Adrenal gland (tissue), 12 donors: ENCODE measurements around the gene CUL4A. TPM values are rescaled to one million over a fixed set of nuclear protein-coding genes. Genes with fewer than 3 reads are reported as not detected.

Experiments used
- DNase-seq, 7 donors: peaks; one replicate each; pipeline ENCODE4 v3.0.0-alpha.2; 2019 to 2020
- H3K27ac ChIP-seq, 5 donors: fragments of 200-600 bp; sonication (generic) in 4 of 5; 1 replicate in 3 of 5; 2 replicates in 2 of 5; pipeline versions ENCODE4 v1.5.1 to v1.8.0; 2016 to 2020; ENCODE audit warnings: mild to moderate bottlenecking in 1 of 5
- H3K27me3 ChIP-seq: fragments of 200-600 bp; 2 replicates; pipeline ENCODE4 v1.8.0; 2021
- H3K36me3 ChIP-seq, 2 donors: fragments of 200-600 bp; replicated peaks in 1 of 2; 1 replicate in 1 of 2; 2 replicates in 1 of 2; pipeline versions ENCODE4 v1.5.1 to v1.8.0; 2018 to 2022
- H3K4me1 ChIP-seq, 2 donors: fragments of 200-600 bp; replicated peaks in 1 of 2; 1 replicate in 1 of 2; 2 replicates in 1 of 2; pipeline versions ENCODE4 v1.5.1 to v1.8.0; 2018 to 2021
- H3K4me3 ChIP-seq, 4 donors: fragments of 200-600 bp; sonication (generic) in 3 of 4; one replicate each; pipeline ENCODE4 v1.5.1; 2016 to 2018
- H3K9me3 ChIP-seq, 3 donors: fragments of 200-600 bp; sonication (generic) in 1 of 3; replicated peaks in 1 of 3; 1 replicate in 2 of 3; 2 replicates in 1 of 3; pipeline versions ENCODE4 v1.5.1 to v1.8.0; 2016 to 2021
- POLR2A ChIP-seq, 2 donors: fragments of 450-650 bp; IDR thresholded peaks; one replicate each; pipeline ENCODE4 v1.6.1; 2017; ENCODE audit warnings: antibody characterized with exemption in 2 of 2, mild to moderate bottlenecking in 2 of 2, moderate library complexity in 1 of 2
- WGBS, 4 donors: extraction: QIAGEN DNeasy Blood & Tissue Kit in 2 of 4; methylation state at CpG; one replicate each; pipeline versions ENCODE4 v1.1.5 to v1.1.7; 2013 to 2017; 5-methylcytosine and 5-hydroxymethylcytosine counted together
- intact Hi-C, 2 donors: fragments of 100-400 bp; cut with DNase I; formaldehyde crosslinking; loops; one replicate each; pipeline versions ENCODE4 v1.14.1 to v1.15.0; 2022 to 2023
- polyA plus RNA-seq, 3 donors: library from polyadenylated mRNA; stranded (reverse); fragments of 200-250 nt in 2 of 3; fragments of 350-450 nt in 1 of 3; fragmentation: Illumina TruSeq in 1 of 3; extraction: RNeasy Lipid Tissue Mini Kit (QIAGEN cat#74804) in 1 of 3; gene quantifications; one replicate each; pipeline ENCODE4 v1.2.3, GENCODE V29; 2013 to 2014
- total RNA-seq, 9 donors: library from RNA; depleted of rRNA in 4 of 9; stranded (reverse); fragments of >200 nt in 4 of 9; fragments of 120-200 nt in 1 of 9; fragmentation: NEBNext Ultra II Directional in 1 of 9; extraction: Animal tissue kit (Norgen Biotek cat#: 25700) in 1 of 9; gene quantifications; one replicate each; pipeline versions ENCODE4 v1.1.0 to v1.2.4, GENCODE V29; 2013 to 2023
- TF ChIP-seq, protein P1 (sequence below), 6 experiments: fragments of 450-650 bp in 4 of 6; fragments of 200-600 bp in 2 of 6; sonication (generic) in 1 of 6; IDR thresholded peaks; 1 replicate in 5 of 6; 2 replicates in 1 of 6; pipeline versions ENCODE4 v1.5.1 to v1.8.0; 2016 to 2021; ENCODE audit warnings: antibody characterized with exemption in 6 of 6, mild to moderate bottlenecking in 2 of 6, moderate library complexity in 1 of 6
- donor health status: healthy with polysubstance abuse.
- donor health status: Bipolar disorder and iron deficiency.
- donor health status: DM: yes; HTN: yes; CAD: no.
- donor health status: DM: no; HTN: no; CAD: no.
- donor health status: DM: no; HTN: no; CAD: no.
- donor health status: DM: yes; HTN: yes; CAD: no.

CUL4A gene
- total and polyA plus RNA-seq, 12 donors = 27.6 to 90.4 (median 58.7) TPM

DNA sequence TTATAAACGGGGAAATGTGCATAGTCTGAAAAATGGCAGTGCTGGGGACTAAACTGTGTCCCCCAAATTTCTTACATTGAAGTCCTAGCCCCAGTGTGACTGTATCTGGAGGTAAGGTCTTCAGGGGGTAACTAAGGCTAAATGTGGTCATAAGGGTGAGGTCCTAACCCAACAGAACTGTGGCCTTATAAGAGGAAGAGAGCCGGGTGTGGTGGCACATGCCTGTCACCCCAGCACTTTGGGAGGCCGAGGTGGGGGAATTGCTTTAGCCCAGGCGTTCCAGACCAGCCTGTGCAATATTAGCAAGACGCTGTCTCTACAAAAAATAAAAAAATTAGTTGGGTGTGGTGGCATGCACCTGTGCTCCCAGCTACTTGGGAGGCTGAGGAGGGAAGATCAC is 33.1 kb upstream of the CUL4A start:
- H3K4me3 ChIP-seq = no peak overlapping the region
- H3K4me1 ChIP-seq = no peaks in the 10 kb centered on the region
- no peak overlapping the region for H3K27ac ChIP-seq
- WGBS, 4 donors = 44 to 67% (median 62%) methylated on average over 2 to 5 of the region's 5 CpGs
- TF ChIP-seq, protein P1, sequence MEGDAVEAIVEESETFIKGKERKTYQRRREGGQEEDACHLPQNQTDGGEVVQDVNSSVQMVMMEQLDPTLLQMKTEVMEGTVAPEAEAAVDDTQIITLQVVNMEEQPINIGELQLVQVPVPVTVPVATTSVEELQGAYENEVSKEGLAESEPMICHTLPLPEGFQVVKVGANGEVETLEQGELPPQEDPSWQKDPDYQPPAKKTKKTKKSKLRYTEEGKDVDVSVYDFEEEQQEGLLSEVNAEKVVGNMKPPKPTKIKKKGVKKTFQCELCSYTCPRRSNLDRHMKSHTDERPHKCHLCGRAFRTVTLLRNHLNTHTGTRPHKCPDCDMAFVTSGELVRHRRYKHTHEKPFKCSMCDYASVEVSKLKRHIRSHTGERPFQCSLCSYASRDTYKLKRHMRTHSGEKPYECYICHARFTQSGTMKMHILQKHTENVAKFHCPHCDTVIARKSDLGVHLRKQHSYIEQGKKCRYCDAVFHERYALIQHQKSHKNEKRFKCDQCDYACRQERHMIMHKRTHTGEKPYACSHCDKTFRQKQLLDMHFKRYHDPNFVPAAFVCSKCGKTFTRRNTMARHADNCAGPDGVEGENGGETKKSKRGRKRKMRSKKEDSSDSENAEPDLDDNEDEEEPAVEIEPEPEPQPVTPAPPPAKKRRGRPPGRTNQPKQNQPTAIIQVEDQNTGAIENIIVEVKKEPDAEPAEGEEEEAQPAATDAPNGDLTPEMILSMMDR (IDR thresholded peaks at IDR 0.05) = no peak
- TF ChIP-seq POLR2A (IDR thresholded peaks at IDR 0.05) = no peak
- no peaks in the 10 kb centered on the region for H3K27me3 ChIP-seq
- DNase-seq = no peak
- intact Hi-C loops = no loop called here
- peaks cover 0 to 67% of the 10 kb centered on the region in 2 donors for H3K36me3 ChIP-seq
- H3K9me3 ChIP-seq = no peaks in the 10 kb centered on the region

DNA sequence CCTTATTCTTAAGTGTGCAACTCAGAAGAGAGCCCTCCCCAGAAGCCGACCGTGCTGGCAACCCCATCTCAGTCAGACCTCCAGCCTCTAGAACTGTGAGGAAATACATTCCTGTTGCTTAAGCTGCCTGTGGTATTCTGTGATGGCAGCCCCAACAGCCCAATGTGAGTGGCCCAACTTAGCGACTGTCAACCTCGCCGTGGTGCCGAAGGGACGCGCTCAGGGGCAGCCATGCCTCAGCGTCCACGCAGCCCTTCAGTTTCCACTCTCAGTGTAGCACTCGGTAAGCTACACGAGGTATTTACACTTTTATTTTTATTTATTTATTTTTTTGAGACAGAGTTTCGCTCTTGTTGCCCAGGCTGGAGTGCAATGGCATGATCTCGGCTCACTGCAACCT is 32.6 kb upstream of the CUL4A start:
- Histone ChIP-seq H3K4me1 (no peaks in the 10 kb centered on the region), H3K36me3 (peaks cover 0 to 67% of the 10 kb centered on the region in 2 donors), H3K4me3 (no peak overlapping the region), H3K27me3 (no peaks in the 10 kb centered on the region), H3K9me3 (no peaks in the 10 kb centered on the region), H3K27ac (no peak overlapping the region)
- intact Hi-C loops = no loop called here
- 96 to 98% (median 96%) methylated on average over 14 of the region's 14 CpGs for WGBS, 4 donors
- TF ChIP-seq, protein P1 (IDR thresholded peaks at IDR 0.05) = no peak
- TF ChIP-seq POLR2A (IDR thresholded peaks at IDR 0.05) = no peak
- no peak for DNase-seq

DNA sequence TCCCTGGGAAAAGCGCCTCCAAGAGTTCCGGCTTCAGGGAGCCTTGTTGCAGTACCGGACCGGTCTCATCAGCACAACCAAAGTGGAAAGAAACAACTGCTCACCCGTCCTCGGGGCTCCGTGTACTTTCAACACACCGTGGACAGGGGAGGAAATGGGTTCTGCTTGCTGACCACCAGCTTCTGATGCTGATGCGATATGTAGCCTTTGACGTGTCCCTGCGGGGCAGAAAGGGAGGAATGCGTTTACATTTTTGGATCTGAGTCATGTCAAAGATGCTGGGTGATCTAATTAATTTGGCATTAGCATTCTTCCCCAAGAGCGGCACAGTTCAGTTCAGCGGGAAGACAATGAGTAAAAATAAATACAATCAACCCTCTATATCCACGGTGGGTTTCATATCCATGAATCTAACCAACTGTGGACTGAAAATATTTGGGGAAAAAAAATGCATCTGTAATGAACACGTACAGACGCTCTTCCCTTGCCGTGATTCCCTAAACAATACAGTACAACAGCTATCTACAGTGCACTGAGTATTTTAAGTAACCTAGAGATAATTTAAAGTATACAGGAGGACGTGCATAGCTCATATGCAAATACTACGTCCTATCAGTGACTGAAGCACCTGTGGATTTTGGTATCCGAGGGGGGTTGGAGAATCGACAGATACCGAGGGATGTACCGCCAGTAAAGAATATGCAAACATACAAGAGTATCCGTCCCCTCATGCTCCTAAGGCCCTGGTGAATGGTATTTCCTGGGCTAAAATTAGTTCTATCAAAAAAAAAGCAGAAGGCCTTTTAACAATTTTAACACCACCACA is 31.1 kb upstream of the CUL4A start:
- no peak overlapping the region for H3K4me3 ChIP-seq
- H3K36me3 ChIP-seq = peaks cover 0 to 72% of the 10 kb centered on the region in 2 donors
- intact Hi-C loops = no loop called here
- no peak for TF ChIP-seq POLR2A (IDR thresholded peaks at IDR 0.05)
- TF ChIP-seq, protein P1 (IDR thresholded peaks at IDR 0.05) = no peak
- DNase-seq = no peak
- H3K9me3 ChIP-seq = no peaks in the 10 kb centered on the region
- H3K27me3 ChIP-seq = no peaks in the 10 kb centered on the region
- no peaks in the 10 kb centered on the region for H3K4me1 ChIP-seq
- 80 to 91% (median 89%) methylated on average over 21 to 25 of the region's 25 CpGs for WGBS, 4 donors
- H3K27ac ChIP-seq = no peak overlapping the region

DNA sequence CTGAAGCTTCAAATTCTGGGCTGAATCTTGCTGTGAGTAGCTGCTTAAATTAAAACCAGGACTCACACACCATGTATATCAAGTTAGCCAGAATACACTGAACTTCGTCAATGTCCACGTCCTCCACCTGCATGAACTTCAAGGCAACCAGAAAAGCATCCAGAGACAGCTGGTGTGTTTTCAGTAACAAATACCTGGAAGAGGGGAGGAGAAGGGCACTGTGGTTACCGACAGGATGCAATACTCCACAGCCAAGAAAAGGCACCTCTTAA is 30.6 kb upstream of the CUL4A start:
- WGBS, 4 donors = 90 to 100% (median 92%) methylated on average over 3 of the region's 3 CpGs
- intact Hi-C loops = no loop called here
- TF ChIP-seq, protein P1 (IDR thresholded peaks at IDR 0.05) = no peak
- no peak for TF ChIP-seq POLR2A (IDR thresholded peaks at IDR 0.05)
- Histone ChIP-seq H3K4me1 (no peaks in the 10 kb centered on the region), H3K27ac (no peak overlapping the region), H3K36me3 (peaks cover 0 to 77% of the 10 kb centered on the region in 2 donors), H3K9me3 (no peaks in the 10 kb centered on the region), H3K4me3 (no peak overlapping the region), H3K27me3 (no peaks in the 10 kb centered on the region)
- DNase-seq = no peak
